Left lung (tissue), 10 donors: ENCODE results near the gene OOSP4A. TPM values are rescaled to one million over a fixed set of nuclear protein-coding genes. Genes with fewer than 3 reads are reported as not detected.
"Not testable (repeated sequence)": the region's sequence is repeated elsewhere in the genome, so short reads cannot be mapped to it uniquely, and the experiment has no call there.

Source experiments
- ATAC-seq: fragments of 200-7000 bp; cut with Tn5 transposase; one replicate; pipeline ENCODE4 v1.9.1; 2020; ENCODE audit warnings: moderate library complexity
- DNase-seq, 4 donors: peaks; one replicate each; pipeline ENCODE4 v3.0.0-alpha.2; 2013 to 2020
- H3K27ac ChIP-seq, 2 donors: fragments of 200-600 bp; sonication (generic) in 1 of 2; one replicate each; pipeline versions ENCODE4 v1.5.0 to v1.8.0; 2020 to 2021
- H3K27me3 ChIP-seq, 2 donors: fragments of 200-600 bp; sonication (generic) in 1 of 2; one replicate each; pipeline versions ENCODE4 v1.5.0 to v1.8.0; 2020 to 2021
- H3K36me3 ChIP-seq, 2 donors: fragments of 200-600 bp; sonication (generic) in 1 of 2; one replicate each; pipeline versions ENCODE4 v1.5.0 to v1.8.0; 2020 to 2021
- H3K4me1 ChIP-seq, 2 donors: fragments of 200-600 bp; one replicate each; pipeline ENCODE4 v1.8.0; 2021
- H3K4me3 ChIP-seq, 2 donors: fragments of 200-600 bp; sonication (generic) in 1 of 2; one replicate each; pipeline versions ENCODE4 v1.5.0 to v1.8.0; 2020 to 2021; ENCODE audit warnings: mild to moderate bottlenecking in 1 of 2
- H3K9me3 ChIP-seq, 2 donors: fragments of 200-600 bp; sonication (generic) in 1 of 2; one replicate each; pipeline versions ENCODE4 v1.5.0 to v1.8.0; 2020 to 2021
- intact Hi-C, 2 donors: fragments of 100-400 bp; cut with DNase I; formaldehyde crosslinking; loops; one replicate each; pipeline versions ENCODE4 v1.11.2 to v1.14.2; 2022
- polyA plus RNA-seq, 6 donors: library from polyadenylated mRNA; unstranded; fragments of 120-200 nt; gene quantifications; one replicate each; pipeline ENCODE4 v1.2.1, GENCODE V29; 2013; ENCODE audit not compliant: insufficient read length in 6 of 6
- total RNA-seq, 2 donors: library from RNA; stranded (reverse); fragmentation: NEBNext Ultra II Directional; extraction: Animal tissue kit (Norgen Biotek cat#: 25700); gene quantifications; one replicate each; pipeline ENCODE4 v1.2.1, GENCODE V29; 2021
- TF ChIP-seq, protein P1 (sequence below), 2 donors: fragments of 200-600 bp; sonication (generic) in 1 of 2; IDR thresholded peaks; one replicate each; pipeline versions ENCODE4 v1.5.0 to v1.8.0; 2021; ENCODE audit warnings: antibody characterized with exemption in 2 of 2
- donor health status: DM: no; HTN: yes; CAD: no.
- donor health status: DM: no; HTN: no; CAD: no.

OOSP4A gene
- total and polyA plus RNA-seq, 8 donors = not detected

DNA sequence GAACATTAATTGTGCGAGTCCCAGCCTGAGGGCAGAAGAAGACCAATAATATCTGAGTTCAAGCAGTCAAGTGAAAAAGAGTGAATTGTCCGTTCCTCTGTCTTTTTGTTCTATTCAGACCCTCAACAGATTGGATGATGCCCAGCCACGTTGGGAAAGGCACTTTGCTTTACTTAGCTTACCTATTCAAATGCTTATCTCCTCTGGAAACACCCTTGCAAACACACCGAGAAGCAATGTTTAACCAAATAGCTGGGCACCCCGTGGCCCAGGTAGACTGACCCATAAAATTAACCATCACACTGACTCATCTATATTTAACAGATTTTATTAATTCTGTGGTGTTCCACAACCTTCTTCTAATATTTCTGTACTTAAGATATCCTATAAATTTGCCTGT, 9.3 kb downstream of the OOSP4A start:
- TF ChIP-seq, protein P1, sequence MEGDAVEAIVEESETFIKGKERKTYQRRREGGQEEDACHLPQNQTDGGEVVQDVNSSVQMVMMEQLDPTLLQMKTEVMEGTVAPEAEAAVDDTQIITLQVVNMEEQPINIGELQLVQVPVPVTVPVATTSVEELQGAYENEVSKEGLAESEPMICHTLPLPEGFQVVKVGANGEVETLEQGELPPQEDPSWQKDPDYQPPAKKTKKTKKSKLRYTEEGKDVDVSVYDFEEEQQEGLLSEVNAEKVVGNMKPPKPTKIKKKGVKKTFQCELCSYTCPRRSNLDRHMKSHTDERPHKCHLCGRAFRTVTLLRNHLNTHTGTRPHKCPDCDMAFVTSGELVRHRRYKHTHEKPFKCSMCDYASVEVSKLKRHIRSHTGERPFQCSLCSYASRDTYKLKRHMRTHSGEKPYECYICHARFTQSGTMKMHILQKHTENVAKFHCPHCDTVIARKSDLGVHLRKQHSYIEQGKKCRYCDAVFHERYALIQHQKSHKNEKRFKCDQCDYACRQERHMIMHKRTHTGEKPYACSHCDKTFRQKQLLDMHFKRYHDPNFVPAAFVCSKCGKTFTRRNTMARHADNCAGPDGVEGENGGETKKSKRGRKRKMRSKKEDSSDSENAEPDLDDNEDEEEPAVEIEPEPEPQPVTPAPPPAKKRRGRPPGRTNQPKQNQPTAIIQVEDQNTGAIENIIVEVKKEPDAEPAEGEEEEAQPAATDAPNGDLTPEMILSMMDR (IDR thresholded peaks at IDR 0.05) = no peak
- Histone ChIP-seq H3K4me3 (no peak overlapping the region), H3K9me3 (no peaks in the 10 kb centered on the region), H3K27me3 (no peaks in the 10 kb centered on the region), H3K36me3 (no peaks in the 10 kb centered on the region), H3K4me1 (no peaks in the 10 kb centered on the region), H3K27ac (no peak overlapping the region)
- ATAC-seq (no peak), DNase-seq (no peak)
- intact Hi-C loops = no loop called here

DNA sequence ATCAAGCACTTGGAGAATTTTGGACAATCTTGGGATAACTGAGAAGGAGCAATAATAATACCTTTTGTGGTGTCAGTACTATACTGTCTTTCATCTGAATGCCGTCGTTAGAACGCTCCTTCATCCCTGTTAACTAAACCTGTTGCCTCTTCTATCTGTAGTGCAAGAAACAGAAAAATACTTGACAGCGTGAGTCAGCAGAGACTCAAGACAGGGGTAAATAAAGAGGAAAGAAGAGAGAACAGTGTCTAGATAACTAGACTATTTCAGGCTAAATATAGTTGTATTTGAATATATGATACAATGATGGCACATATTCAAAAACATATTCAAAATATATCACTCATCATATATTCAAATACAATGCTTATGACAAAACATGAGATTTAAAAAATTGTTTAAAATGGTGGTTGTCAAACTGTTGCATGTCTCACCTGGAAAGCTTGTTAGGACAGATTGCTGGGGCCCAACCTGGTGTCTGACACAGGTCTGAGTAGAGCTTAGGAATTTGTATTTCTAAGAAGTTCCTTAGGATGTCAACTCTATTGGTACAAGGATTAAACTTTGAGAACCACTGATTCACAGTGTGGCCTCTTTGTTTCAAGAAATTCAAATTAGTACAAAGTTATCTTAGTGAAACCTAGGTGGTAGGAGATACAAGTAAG, 17.4 kb downstream of the OOSP4A start:
- Histone ChIP-seq H3K4me3 (no peak overlapping the region), H3K9me3 (no peaks in the 10 kb centered on the region), H3K27me3 (no peaks in the 10 kb centered on the region), H3K4me1 (no peaks in the 10 kb centered on the region), H3K36me3 (no peaks in the 10 kb centered on the region), H3K27ac (no peak overlapping the region)
- intact Hi-C loops = no loop called here
- DNase-seq (no peak), ATAC-seq (no peak)
- TF ChIP-seq, protein P1 (IDR thresholded peaks at IDR 0.05) = no peak

- H3K4me3 ChIP-seq, H3K27me3 ChIP-seq, H3K9me3 ChIP-seq, DNase-seq, intact Hi-C loops, H3K4me1 ChIP-seq, H3K27ac ChIP-seq, H3K36me3 ChIP-seq, ATAC-seq: not testable (repeated sequence)
Measured at GRCh38 chr11:59982037-59982436, 18.2 kb downstream of the OOSP4A start.

GRCh38 chr11:59983212-59983611, 19.4 kb downstream of the OOSP4A start:
- ATAC-seq = no peak
- intact Hi-C loops = no loop called here

GRCh38 chr11:59984368-59984767, 20.5 kb downstream of the OOSP4A start:
- peaks cover 0 to 2% of the 10 kb centered on the region in 2 donors for H3K9me3 ChIP-seq
- H3K36me3 ChIP-seq = no peaks in the 10 kb centered on the region
- ATAC-seq = no peak
- H3K27me3 ChIP-seq = no peaks in the 10 kb centered on the region
- H3K27ac ChIP-seq = no peak overlapping the region
- H3K4me1 ChIP-seq = no peaks in the 10 kb centered on the region
- intact Hi-C loops = no loop called here
- TF ChIP-seq, protein P1 (IDR thresholded peaks at IDR 0.05) = no peak
- H3K4me3 ChIP-seq = no peak overlapping the region
- DNase-seq = no peak

More at GRCh38 chr11:59983212-59983611, 19.4 kb downstream of the OOSP4A start:
- Histone ChIP-seq H3K9me3 (no peaks in the 10 kb centered on the region), H3K36me3 (no peaks in the 10 kb centered on the region), H3K4me3 (no peak overlapping the region), H3K27ac (no peak overlapping the region), H3K27me3 (no peaks in the 10 kb centered on the region), H3K4me1 (no peaks in the 10 kb centered on the region)
- TF ChIP-seq, protein P1 (IDR thresholded peaks at IDR 0.05) = no peak
- DNase-seq = no peak

DNA sequence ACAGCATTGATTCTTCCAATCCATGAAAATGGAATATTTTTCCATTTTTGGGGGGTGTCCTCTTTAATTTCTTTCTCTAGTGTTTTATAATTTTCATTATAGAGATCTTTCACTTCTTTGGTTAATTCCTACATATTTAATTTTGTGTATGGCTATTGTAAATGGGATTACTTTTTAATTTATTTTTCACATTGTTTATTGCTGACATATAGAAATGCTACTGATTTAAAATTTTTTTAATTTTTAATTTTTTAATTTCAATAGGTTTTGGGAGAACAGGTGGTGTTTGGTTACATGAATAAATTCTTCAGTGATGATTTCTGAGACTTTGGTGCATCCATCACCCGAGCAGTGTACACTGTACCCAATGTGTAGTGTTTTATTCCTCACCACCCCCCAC, 26.6 kb downstream of the OOSP4A start:
- Histone ChIP-seq H3K9me3 (peaks cover 0 to 18% of the 10 kb centered on the region in 2 donors), H3K27me3 (no peaks in the 10 kb centered on the region), H3K36me3 (no peaks in the 10 kb centered on the region), H3K27ac (no peak overlapping the region), H3K4me1 (no peaks in the 10 kb centered on the region), H3K4me3 (no peak overlapping the region)
- intact Hi-C loops = no loop called here
- ATAC-seq (no peak), DNase-seq (no peak)
- TF ChIP-seq, protein P1 (IDR thresholded peaks at IDR 0.05) = no peak
